ENCODE data around the gene MUC12.
A peak's percentile ranks its signal among the peaks of the same experiment; 100 is the strongest.
"Not testable (repeated sequence)": the region's sequence is repeated elsewhere in the genome, so short reads cannot be mapped to it uniquely, and the experiment has no call there.

MUC12 gene

GRCh38 chr7:100969066-100969615, at the start of gene MUC12:
TSS of gene MUC12 (plus strand) at chr7:100969565. CDS start at chr7:100969623, 58 bp downstream.
- no peak for DNase-seq (ENCODE audit: low read depth)

- not testable (repeated sequence) for DNase-seq (ENCODE audit: low read depth)
These were observed 49.5 kb upstream of the MUC12 start for GRCh38 chr7:100919779-100920437.

- DNase-seq (ENCODE audit: low read depth) = no peak
These were observed 48.3 kb upstream of the MUC12 start for GRCh38 chr7:100921039-100921438.

GRCh38 chr7:100923616-100924015, 45.7 kb upstream of the MUC12 start:
- DNase-seq (ENCODE audit: low read depth) = not testable (repeated sequence)

- DNase-seq (ENCODE audit: low read depth) = no peak
These were observed 39.6 kb upstream of the MUC12 start for GRCh38 chr7:100929808-100930174.

- no peak for DNase-seq (ENCODE audit: low read depth)
These were observed 35.6 kb upstream of the MUC12 start for GRCh38 chr7:100933734-100934133.

GRCh38 chr7:100935381-100935780, 34.0 kb upstream of the MUC12 start:
- not testable (repeated sequence) for DNase-seq (ENCODE audit: low read depth)

GRCh38 chr7:100936167-100936566, 33.2 kb upstream of the MUC12 start:
- not testable (repeated sequence) for DNase-seq (ENCODE audit: low read depth)

- peak; percentile 48 for DNase-seq (ENCODE audit: low read depth)
These were observed 27.2 kb upstream of the MUC12 start for GRCh38 chr7:100942045-100942774.

GRCh38 chr7:100943693-100944092, 25.7 kb upstream of the MUC12 start:
- DNase-seq (ENCODE audit: low read depth) = no peak

GRCh38 chr7:100944138-100944537, 25.2 kb upstream of the MUC12 start:
- DNase-seq (ENCODE audit: low read depth) = no peak

- DNase-seq (ENCODE audit: low read depth) = no peak
These were observed 23.3 kb upstream of the MUC12 start for GRCh38 chr7:100946111-100946510.

GRCh38 chr7:100946766-100947365, 22.5 kb upstream of the MUC12 start:
- DNase-seq (ENCODE audit: low read depth) = no peak

- DNase-seq (ENCODE audit: low read depth) = no peak
These were observed 21.6 kb upstream of the MUC12 start for GRCh38 chr7:100947792-100948191.

- DNase-seq (ENCODE audit: low read depth) = no peak
These were observed 20.0 kb upstream of the MUC12 start, which contains the start of gene MUC3A for GRCh38 chr7:100949227-100949932. TSS of gene MUC3A (plus strand) at chr7:100949534. CDS start at chr7:100949625, 91 bp downstream.

GRCh38 chr7:100949933-100950443, 19.4 kb upstream of the MUC12 start:
- no peak for DNase-seq (ENCODE audit: low read depth)

- DNase-seq (ENCODE audit: low read depth) = no peak
These were observed 18.2 kb upstream of the MUC12 start for GRCh38 chr7:100951172-100951571.

- no peak for DNase-seq (ENCODE audit: low read depth)
These were observed 17.3 kb upstream of the MUC12 start for GRCh38 chr7:100951888-100952560.

- DNase-seq (ENCODE audit: low read depth) = no peak
These were observed 16.7 kb upstream of the MUC12 start for GRCh38 chr7:100952641-100953040.

- DNase-seq (ENCODE audit: low read depth) = no peak
These were observed 11.4 kb upstream of the MUC12 start for GRCh38 chr7:100957832-100958421.

GRCh38 chr7:100959894-100960293, 9.5 kb upstream of the MUC12 start:
- DNase-seq (ENCODE audit: low read depth) = no peak

Data from EH (cell line).